NCI-H345 (cell line): Measurements from ENCODE around the gene SUPT3H.
"Not testable (repeated sequence)": the region's sequence is repeated elsewhere in the genome, so short reads cannot be mapped to it uniquely, and the experiment has no call there.

Source experiments
- DNase-seq: peaks from one replicate; lab custom pipeline; 2025; lab: John Stamatoyannopoulos, UW

Gene SUPT3H

DNA sequence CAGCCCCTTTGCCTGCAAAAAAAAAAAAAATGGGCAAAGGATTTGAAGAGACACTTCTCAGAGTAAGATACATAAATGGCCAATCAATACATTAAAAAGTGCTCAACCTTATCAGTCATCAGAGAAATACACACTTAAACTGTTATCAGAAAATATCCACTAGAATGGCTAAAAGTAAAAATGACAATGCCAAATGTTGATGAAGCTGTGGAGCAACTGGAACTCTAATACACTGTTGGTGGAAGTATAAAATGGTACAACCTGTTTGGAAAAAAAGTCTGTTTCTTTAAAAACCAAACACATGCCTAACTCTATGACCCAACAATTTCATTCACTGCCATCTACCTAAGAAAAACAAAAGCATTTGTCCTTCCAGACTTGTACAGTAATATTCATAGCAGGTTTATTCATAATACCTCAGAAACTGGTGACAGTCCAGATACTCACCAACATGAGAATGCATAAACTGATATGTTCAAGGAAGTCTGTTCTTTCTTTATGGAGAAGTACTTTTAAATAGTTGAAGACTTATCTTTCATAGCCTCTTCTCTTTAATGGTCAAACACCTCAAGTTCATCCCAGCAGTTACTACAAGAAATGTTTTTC, 428.0 kb downstream of the SUPT3H start:
- no peak for DNase-seq

DNA sequence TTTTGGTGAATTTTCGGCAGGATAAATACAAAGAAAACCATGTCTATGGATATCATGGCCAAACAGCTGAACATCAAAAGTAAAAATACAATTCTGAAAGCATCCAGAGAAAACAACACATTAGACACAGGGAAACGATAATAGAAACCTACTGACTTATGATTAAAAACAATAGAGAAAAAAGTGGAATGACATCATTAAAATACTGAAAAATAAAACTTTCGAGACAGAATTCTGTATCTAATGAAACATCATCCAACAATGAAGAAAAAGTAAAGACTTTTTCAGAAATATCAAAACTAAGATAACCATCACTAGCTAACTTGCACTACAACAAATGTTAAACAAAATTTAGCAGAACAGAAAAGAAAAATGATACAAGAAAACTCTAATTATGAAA, 434.2 kb downstream of the SUPT3H start:
- no peak for DNase-seq

DNA sequence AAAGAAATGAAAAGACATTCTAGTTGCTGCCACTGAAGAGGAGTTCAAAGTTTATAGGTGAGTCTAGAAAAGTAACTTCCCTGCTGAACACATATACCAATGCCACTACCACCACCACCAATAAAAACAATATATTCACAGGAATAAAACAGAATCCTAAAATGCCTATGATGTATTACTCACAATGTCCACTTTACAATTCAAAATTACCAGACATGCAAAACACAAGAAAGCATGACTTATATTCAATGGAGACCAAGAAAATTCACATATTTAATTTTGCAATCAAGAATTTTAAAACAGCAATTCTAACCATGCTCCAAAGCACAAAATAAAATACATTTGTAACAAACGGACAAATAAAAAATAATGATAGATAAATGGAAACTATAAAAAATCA, 434.9 kb downstream of the SUPT3H start:
- DNase-seq = no peak

DNA sequence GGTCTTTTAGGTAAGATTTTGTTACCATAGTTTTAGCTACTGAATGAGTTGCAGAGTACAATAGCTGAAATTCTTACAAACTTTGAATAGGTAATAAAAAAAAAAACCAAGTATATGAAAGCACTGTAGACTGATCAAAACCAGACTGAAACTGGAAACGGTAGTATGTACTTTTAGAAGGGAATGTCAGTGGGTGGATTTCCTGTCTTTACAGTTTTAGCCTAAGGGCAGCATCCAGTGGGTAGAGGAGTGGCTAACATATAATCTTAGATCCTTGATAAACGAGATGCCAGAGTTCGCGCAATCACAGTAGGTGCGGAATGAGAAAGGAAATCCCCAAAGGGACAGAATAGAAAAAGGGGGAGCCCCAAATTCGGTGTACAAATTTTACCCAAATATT, 435.5 kb downstream of the SUPT3H start:
- no peak for DNase-seq

- no peak for DNase-seq
Measured at GRCh38 chr6:44940367-44940766, 437.4 kb downstream of the SUPT3H start.

DNA sequence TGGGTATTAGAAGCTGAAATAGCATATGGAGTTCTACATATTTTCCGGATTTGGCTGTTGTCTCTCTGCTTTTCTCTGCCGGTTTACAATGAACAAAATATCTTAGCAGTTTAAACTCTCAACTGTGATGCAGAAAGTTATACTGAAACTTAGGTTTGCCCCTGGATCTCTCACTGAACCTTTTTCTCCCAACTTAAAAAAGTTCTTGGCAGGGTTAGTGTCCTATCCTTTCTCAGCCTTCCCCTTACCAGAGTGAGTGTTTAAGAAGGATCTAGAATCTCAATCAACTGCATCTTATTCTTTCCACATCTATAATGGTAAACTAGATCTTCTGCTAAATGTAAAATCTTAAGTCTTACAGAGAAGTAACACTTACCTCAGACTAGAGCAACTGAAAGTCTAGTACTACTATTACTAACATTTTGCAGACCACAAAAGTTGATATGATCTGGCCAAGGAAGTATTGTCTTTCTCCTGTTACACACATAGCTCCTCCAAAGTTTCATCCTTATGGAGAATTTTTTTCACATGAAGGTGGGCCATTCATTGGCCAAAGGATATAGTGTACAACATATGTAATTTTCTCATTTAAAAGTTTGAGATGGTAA, 441.9 kb downstream of the SUPT3H start:
- DNase-seq = no peak

GRCh38 chr6:44933108-44933507, 444.6 kb downstream of the SUPT3H start:
- no peak for DNase-seq

GRCh38 chr6:44932651-44933091, 445.1 kb downstream of the SUPT3H start:
- DNase-seq = no peak

GRCh38 chr6:44931385-44931784, 446.3 kb downstream of the SUPT3H start:
- no peak for DNase-seq

- DNase-seq = no peak
Measured at GRCh38 chr6:44926556-44926955, 451.2 kb downstream of the SUPT3H start.

DNA sequence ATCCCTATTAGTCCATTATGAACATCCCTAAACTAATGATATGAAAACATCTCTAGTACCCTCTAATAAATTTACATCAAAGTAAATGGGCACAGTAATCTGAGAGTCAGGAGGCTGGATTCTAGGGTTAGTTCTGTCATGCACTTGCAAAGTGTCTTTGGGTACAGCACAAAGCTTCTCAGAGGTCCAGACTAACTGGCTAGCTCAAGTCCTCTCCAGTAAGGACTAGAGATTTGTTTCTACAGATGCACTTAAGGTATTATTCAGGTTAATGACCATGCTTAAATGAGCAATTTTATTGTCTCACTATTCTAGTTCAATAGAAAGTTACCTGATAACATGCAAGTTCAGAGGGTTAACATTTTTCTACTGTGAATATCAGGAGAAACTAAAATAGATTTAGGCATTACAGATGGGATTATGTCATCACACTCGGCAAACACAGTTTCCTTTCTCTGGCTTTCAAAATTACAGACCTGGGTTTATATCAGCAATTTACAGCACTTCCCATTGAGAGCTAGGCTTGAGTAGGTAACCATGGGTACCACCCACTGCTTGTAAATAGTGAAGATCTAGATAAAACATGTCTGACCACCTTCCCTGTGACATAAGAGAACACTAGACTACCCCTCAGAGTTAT, 452.5 kb downstream of the SUPT3H start:
- DNase-seq = peak; percentile 17

- no peak for DNase-seq
Measured at GRCh38 chr6:44923444-44923843, 454.3 kb downstream of the SUPT3H start.

DNA sequence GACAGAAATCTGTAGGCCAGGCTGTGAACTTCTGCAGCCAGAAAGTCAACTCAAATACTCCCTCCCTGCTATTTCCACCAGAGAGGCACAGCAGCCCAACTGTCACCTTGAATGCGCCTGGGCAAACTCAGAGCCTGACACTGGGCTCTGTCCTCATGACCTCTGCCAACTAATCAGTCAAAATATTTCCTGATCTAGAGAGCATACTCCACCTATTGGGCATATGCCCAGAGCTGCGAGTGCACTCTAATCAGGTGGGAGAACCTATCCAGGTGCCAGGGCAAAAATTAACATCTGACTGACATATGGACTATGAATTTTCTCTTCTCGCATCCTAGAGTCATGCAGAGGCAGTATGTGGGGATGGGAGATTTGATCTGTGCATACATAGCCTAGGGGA, 455.9 kb downstream of the SUPT3H start:
- no peak for DNase-seq

GRCh38 chr6:44920952-44921491, 456.7 kb downstream of the SUPT3H start:
- no peak for DNase-seq

DNA sequence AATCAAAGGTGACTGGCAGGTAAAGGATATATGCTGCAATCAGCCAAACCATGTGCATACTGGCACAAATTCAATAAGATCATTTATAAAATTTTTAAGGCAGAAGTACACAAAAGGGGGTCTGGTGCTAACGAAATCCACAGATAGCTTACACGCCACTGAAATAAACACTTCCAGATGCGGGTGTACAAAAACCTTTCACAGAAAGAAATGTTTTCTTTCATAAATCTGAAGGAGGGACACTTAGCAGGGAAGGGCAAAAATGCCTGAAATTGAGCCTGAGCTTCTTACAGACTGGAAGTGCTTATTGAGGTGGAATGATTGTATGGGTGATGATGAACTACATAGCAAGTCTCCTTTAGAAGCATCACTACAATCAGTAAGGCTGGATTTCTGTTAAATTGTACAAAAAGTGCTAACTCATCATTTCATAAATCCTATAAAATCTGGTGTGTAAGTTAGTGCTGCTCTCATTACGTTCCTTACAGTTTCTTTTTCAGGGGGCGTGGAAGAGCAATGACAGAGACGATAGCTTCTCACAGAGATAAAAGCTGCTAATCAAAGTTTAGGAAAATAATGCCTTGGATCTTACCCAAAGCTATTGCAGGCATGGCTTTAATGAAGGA, 458.9 kb downstream of the SUPT3H start:
- no peak for DNase-seq

DNA sequence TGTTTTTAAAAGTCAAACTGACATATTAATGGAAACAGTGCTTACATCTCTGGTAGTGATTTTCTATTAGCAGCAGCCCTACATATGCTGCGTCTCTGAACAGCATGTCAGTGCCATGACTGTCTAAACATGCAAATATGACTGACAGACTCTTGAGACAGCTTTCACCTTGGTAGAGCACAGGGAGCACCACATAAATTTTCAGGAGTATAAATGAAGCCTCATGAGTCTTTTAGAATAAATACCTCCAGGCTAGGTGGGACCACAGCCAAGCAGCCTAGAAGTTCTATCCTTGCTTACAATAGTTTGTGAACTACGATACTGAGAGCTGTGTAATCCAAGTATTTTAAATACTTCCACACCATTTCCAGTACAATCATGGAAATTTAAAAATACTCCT, 460.3 kb downstream of the SUPT3H start:
- peak; percentile 1 for DNase-seq

DNA sequence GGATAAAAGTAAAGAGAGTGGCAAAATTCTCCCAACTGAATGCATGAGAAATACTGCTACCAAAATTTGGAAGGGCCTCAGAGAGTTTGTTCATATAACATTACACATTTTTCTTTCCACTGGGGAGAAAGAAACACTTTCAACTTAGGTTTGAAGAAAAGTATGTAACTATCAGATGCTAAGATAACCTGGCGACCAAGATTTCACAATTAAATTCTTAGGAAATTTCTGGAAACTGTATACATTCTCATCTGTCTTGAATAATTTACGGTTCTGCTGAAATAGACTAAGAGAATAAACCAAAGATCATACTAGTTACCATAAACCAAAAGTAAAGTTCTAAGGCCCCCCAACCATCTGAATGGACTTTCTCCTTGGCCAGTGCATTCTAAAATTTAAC, 462.6 kb downstream of the SUPT3H start:
- DNase-seq = no peak

- no peak for DNase-seq
Measured at GRCh38 chr6:44914141-44914540, 463.6 kb downstream of the SUPT3H start.

- no peak for DNase-seq
Measured at GRCh38 chr6:44906761-44907160, 471.0 kb downstream of the SUPT3H start.

DNA sequence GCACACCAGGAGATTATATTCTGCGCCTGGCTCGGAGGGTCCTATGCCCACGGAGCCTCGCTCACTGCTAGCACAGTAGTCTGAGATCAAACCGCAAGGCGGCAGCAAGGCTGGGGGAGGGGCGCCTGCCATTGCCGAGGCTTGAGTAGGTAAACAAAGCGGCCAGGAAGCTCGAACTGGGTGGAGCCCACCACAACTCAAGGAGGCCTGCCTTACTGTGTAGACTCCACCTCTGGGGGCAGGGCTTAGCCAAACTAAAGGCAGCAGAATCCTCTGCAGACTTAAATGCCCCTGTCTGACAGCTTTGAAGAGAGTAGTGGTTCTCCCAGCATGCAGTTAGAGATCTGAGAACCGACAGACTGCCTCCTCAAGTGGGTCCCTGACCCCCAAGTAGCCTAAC, 477.4 kb downstream of the SUPT3H start:
- not testable (repeated sequence) for DNase-seq

DNA sequence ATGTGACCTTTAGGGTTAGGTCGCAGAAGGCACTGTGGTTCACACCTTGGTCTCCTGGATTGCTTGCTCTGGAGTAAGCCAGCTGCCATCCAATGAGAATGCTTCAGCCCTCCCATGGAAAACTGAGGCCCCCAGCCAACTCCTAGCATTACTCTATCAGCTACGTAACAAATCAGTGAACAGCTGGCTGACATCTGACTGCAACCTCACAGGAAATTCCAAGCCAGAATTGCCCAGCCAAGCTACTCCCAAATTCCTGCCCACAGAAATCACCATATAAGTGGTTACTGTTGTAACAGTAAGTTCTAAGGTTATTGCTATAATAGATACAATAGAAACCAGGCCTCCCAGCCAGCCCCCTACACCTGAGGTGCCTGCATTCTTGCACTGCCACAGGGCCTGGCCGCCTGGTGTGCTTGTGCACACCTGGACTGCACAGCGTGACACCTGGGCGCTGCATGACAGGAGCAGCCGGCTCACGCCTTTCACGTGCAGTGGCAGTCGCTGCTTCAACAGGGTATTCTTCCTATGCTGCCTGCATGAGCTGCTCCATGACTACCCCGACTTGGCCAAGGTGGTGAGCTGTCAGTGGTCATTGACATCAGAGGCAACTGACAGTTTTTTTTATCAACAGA, 479.3 kb downstream of the SUPT3H start:
- no peak for DNase-seq

GRCh38 chr6:44897316-44897715, 480.4 kb downstream of the SUPT3H start:
- DNase-seq = no peak
